GM18505 (cell line): ENCODE measurements around the gene CPA2.

Experiments used
- ATAC-seq: cut with Tn5 transposase; IDR thresholded peaks from one replicate; pipeline ENCODE4 v1.9.1; 2021; ENCODE audit not compliant: unreplicated experiment
- POLR2A ChIP-seq: IDR thresholded peaks from 4 replicates; pipeline ENCODE4 v1.6.1; 2011; ENCODE audit warnings: borderline replicate concordance; ENCODE audit not compliant: insufficient read depth, insufficient read length; ENCODE audit errors: extremely low read depth

Gene CPA2

DNA sequence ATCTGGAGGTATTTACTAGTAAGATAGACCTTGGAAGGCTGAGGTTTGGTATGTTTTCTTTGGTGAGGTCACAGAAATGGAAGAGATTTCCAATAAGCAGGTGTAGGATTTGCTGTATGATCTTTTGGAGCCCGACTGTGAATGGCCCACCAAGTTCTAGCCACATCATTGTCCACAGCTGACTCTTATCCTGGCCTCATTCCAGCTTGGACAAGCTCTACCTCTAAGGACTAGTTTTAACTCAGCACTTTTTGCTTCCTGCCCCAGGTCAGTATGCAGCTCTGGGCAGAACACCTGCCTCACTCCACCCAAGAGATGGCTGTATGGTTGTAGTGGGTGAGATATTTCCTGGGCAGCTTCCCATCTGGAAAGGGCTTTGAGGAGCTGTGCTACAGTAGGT, 20.2 kb downstream of the CPA2 start:
- TF ChIP-seq POLR2A: no peak
- ATAC-seq: no peak

GRCh38 chr7:130288168-130288567, 21.5 kb downstream of the CPA2 start:
- no peak for ATAC-seq
- TF ChIP-seq POLR2A: no peak

GRCh38 chr7:130288829-130289228, 22.2 kb downstream of the CPA2 start:
- no peak for TF ChIP-seq POLR2A

GRCh38 chr7:130289478-130289877, 22.8 kb downstream of the CPA2 start:
- no peak for TF ChIP-seq POLR2A
- ATAC-seq: no peak

More at GRCh38 chr7:130288829-130289228, 22.2 kb downstream of the CPA2 start:
- no peak for ATAC-seq

DNA sequence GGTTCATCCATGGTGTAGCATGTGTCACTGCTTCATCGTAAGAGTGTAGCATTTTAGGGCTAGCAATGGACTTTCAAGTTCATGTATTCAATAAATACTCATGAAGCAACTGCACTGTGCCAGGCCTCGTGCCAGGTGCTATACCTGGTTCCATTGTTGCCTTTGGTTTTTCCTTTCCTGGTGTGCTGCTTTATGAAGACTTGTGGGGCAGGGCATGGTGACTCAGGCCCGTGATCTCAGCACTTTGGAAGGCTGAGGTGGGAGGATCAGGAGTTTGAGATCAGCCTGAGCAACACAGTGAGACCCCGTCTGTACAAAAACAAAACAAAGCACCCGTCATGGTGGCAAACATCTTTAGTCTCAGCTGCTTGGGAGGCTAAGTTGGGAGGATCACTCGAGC, 24.1 kb downstream of the CPA2 start:
- no peak for ATAC-seq
- no peak for TF ChIP-seq POLR2A

DNA sequence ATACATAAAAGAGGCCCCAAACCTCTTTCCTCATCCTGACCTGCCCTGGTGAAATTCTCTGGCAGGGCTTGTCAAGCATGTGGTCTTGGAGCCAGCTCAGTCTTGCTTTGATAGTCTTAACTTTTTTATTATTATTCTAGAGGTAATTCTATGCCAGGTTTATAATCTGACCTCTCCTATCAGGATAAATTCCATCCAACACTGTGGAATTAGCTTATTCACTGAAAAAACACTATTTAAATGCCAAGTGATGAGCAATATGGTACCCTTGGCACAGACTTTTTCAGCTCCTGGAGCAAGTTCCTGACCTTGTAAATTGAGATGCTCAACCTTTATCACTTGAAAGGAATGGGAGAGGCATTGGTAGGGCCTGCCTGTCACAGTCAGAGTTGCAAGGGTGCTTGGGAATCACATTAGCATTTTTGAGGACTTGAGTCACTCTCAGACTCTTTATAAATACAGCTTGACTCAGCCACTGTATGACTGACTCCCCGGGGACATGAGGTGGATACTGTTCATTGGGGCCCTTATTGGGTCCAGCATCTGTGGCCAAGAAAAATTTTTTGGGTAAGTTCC, 26.1 kb downstream of the CPA2 start, which contains the start of gene CPA4:
TSS of gene CPA4 (plus strand) at position 480 of the 576 bp plus-strand sequence. CDS start at position 500, 20 bp downstream.
- ATAC-seq: no peak
- TF ChIP-seq POLR2A: no peak

GRCh38 chr7:130293521-130293920, 26.9 kb downstream of the CPA2 start:
- no peak for TF ChIP-seq POLR2A
- ATAC-seq: no peak

DNA sequence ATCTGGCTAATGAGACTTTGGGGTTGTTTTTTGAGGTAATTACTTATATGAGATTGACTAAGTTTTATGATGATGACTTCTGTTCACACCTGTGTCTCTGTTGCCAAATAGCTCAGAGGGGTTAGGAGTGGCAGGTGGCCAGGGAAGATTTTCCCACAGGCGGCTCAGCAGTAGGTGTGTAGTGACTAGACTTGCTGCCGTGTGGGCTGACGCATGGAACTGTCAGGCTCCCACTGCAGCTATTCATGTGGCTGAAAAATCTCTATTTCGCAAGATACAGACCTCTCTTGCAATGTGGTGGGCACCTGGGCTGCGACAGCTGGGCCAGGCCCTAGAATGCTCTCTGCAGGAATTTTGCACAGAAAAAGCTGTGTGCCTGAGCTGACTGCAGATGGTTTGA, 27.7 kb downstream of the CPA2 start:
- no peak for TF ChIP-seq POLR2A
- ATAC-seq: no peak

GRCh38 chr7:130296221-130296951, 29.7 kb downstream of the CPA2 start:
- TF ChIP-seq POLR2A: no peak
- ATAC-seq: no peak

DNA sequence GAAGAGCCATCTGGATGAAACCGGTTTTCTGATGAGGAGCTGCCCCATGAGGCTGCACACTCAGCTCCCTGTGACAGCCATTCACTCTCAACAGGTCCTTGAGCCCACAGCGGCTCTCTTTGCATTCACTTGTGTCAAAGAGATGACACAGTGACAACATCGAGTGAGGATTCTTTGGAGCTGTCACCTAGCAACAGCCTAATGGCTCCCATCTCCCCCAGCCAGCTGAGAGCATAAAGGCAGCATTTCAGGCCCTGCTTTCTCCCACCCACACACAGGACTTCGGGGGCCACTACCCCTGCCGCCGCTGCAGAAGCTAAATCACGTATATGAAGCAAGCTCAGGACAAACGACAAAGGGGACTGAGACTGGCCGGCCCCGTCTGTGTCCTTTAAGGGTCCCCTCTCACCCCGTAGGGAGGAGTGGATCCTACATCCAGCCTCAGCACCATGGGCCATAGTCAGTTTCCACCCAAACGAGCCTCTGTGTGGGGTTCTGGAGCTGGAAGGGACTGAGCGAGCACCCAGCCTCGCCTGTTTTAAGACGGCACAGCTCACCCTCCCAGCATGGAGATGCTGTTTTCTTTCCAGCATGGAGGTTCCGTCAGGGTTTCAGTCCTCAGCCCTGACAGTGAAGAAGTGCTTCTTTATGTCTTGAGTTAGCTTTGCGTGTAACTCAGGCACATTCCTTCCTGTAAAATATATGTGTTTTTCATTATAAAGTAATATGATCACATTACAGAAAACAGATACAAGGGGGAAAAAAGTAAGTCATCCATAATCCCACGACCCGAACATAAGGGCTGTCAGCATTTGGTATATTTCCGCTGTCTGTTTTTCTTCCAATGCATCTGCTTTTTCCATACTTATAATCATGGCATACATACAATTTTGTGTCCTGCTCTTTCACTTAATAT, 31.2 kb downstream of the CPA2 start:
- no peak for TF ChIP-seq POLR2A
- no peak for ATAC-seq

- no peak for ATAC-seq
- no peak for TF ChIP-seq POLR2A
These were observed 32.1 kb downstream of the CPA2 start for GRCh38 chr7:130298544-130299326.

GRCh38 chr7:130299866-130300265, 33.2 kb downstream of the CPA2 start:
- ATAC-seq: no peak
- no peak for TF ChIP-seq POLR2A
